Duodenal mucosa (tissue), 2 donors: ENCODE results near the gene PSAP.

ENCODE experiments used
- H3K27ac ChIP-seq: one replicate; pipeline ENCODE4 v1.7.0; 2013; ENCODE audit warnings: low read depth, low read length
- H3K27me3 ChIP-seq, 2 donors: one replicate each; pipeline ENCODE4 v1.7.0; 2013; ENCODE audit warnings: low read length in 2 of 2, control low read depth in 1 of 2; ENCODE audit not compliant: insufficient read depth in 2 of 2, control insufficient read depth in 1 of 2
- H3K36me3 ChIP-seq, 2 donors: one replicate each; pipeline ENCODE4 v1.7.0; 2013; ENCODE audit warnings: low read length in 2 of 2, control low read depth in 1 of 2; ENCODE audit not compliant: insufficient read depth in 2 of 2, control insufficient read depth in 1 of 2
- H3K4me1 ChIP-seq, 2 donors: one replicate each; pipeline ENCODE4 v1.7.0; 2013; ENCODE audit warnings: low read length in 2 of 2, control low read depth in 1 of 2; ENCODE audit not compliant: insufficient read depth in 2 of 2, control insufficient read depth in 1 of 2
- H3K4me3 ChIP-seq, 2 donors: one replicate each; pipeline ENCODE4 v1.7.0; 2013; ENCODE audit warnings: low read length in 2 of 2, low read depth in 1 of 2
- H3K9ac ChIP-seq, 2 donors: one replicate each; pipeline ENCODE4 v1.7.0; 2013; ENCODE audit warnings: low read length in 2 of 2, low read depth in 1 of 2
- H3K9me3 ChIP-seq, 2 donors: one replicate each; pipeline ENCODE4 v1.7.0; 2013; ENCODE audit warnings: low read length in 2 of 2, control low read depth in 1 of 2; ENCODE audit not compliant: control insufficient read depth in 1 of 2

Gene PSAP

DNA sequence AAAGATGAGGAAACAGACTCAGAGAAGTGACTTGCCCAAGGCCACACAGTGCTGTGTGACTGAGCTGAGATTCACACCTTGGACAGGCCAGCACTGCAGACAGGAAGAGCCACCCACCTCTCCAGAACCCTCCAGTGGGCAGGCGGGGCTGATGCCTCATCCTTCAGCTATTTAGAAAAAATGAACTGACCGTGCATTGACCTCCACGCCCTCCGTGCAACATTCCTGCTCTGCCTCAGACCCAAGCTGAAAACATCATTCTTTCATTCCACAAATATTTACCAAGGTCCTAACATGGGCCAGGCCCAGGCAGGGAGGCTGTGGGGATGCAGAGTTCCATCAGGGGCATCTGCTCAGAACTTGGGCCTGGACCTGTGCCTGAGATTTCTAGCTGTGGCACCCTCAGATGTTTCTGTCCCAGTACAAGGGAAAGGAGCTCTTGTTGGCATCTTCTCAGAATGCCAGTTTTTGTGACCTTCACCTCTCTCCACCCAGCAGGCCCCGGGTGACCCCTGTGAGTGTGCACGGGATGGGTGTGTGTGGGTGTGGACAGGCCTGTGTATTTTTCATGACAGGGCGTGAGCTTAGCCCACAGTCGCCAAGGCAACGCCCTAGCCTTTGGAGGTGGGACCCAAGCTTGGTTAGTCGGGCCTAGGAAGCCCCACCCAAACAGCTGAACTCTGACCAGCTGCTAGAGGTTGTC, 84.2 kb downstream of the PSAP start:
- peak overlapping the region; percentile 95 for H3K27ac ChIP-seq
- peaks cover 5 to 9% of the 10 kb centered on the region in 2 donors for H3K36me3 ChIP-seq
- H3K9ac ChIP-seq: peak overlapping the region; percentile 28 to 65
- no peaks in the 10 kb centered on the region for H3K9me3 ChIP-seq
- H3K27me3 ChIP-seq: no peaks in the 10 kb centered on the region
- peaks cover 90 to 96% of the 10 kb centered on the region in 2 donors for H3K4me1 ChIP-seq
- H3K4me3 ChIP-seq: peak overlapping the region; percentile 33 to 44
